ENCODE data around the gene SAAL1.

GRCh38 chr11:18075444-18075843 lies 30.4 kb downstream of the SAAL1 start:
- TF ChIP-seq ZBTB11 (tag by site-specific recombination; conservative IDR thresholded peaks at IDR 0.05; ENCODE audit: low read depth) (no peak), ZBTB8A (tag by site-specific recombination; IDR thresholded peaks at IDR 0.05) (no peak), CTCF (tag by site-specific recombination; IDR thresholded peaks at IDR 0.05) (no peak), ZNF670 (tag by site-specific recombination; IDR thresholded peaks at IDR 0.05; ENCODE audit: low read depth) (no peak), ZNF558 (tag by site-specific recombination; IDR thresholded peaks at IDR 0.05) (no peak), YY1 (tag by site-specific recombination; IDR thresholded peaks at IDR 0.05) (no peak), ZNF488 (tag by site-specific recombination; IDR thresholded peaks at IDR 0.05) (no peak), ELK4 (IDR thresholded peaks at IDR 0.05; ENCODE audit: borderline replicate concordance, low read depth, low read length) (no peak), ZNF18 (tag by site-specific recombination; IDR thresholded peaks at IDR 0.05) (no peak), ZNF302 (tag by site-specific recombination; IDR thresholded peaks at IDR 0.05; ENCODE audit: low read depth) (no peak), ZNF2 (tag by site-specific recombination; IDR thresholded peaks at IDR 0.05) (no peak), ZNF133 (tag by site-specific recombination; IDR thresholded peaks at IDR 0.05) (no peak), ZBTB7A (tag by site-specific recombination; IDR thresholded peaks at IDR 0.05; ENCODE audit: low read depth) (no peak)
